Stimulated activated CD8-positive, alpha-beta memory T cell treated with anti-CD3 and anti-CD28 coated beads, Interleukin-2, amount 100 ng/mL, for 48 hours (primary cell): ENCODE results near the gene YJU2.
"Not testable (repeated sequence)": the region's sequence is repeated elsewhere in the genome, so short reads cannot be mapped to it uniquely, and the experiment has no call there.

Source experiments
- DNase-seq, 2 donors: peaks; one replicate each; pipeline ENCODE4 v3.0.0-alpha.2; 2020; ENCODE audit warnings: low read depth in 2 of 2

Gene YJU2

GRCh38 chr19:4228765-4229178 is 18.1 kb upstream of the YJU2 start:
- no peak for DNase-seq

DNA sequence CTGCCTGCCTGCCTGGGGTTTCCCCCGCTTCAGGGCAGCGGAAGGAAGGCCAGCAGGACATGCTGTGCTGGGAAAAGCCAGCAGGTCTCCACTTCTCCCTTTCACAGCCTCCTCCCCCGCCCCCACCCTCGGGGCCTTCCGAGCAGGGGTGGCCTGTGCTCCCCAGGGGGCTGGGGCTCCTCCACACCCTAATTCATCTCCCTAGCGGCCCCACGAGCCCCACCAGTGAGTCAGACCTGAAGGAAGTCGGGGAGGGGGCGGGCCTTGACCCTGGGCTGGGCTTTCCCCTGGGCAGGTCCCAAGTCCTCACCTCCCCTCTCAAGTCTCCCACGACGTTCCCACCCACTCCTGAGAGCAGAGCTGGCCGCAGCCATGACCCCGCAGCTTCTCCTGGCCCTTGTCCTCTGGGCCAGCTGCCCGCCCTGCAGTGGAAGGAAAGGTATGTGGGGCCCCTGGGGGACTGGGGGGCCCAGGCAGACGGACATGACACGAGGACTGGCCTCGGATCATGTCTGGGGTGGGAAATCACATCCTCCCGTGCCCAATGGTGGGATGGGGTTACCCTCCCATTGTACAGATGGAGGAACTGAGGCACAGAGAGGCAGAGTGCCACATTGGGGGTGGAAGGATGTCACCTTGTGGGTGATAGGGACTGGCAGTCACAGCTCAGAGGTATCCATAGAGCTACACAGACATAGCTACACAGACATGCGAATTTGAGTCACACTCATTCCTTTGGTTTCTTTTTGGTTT is 17.5 kb upstream of the YJU2 start, which contains the start of gene EBI3:
Gene EBI3 (plus strand): TSS at position 345 of the 753 bp plus-strand sequence. CDS start 28 bp downstream, at position 373.
- peak; percentile 49 to 71 for DNase-seq

- DNase-seq: not testable (repeated sequence)
Measured at GRCh38 chr19:4230237-4230636, 16.6 kb upstream of the YJU2 start.

GRCh38 chr19:4231521-4231920 is 15.4 kb upstream of the YJU2 start:
- not testable (repeated sequence) for DNase-seq

DNA sequence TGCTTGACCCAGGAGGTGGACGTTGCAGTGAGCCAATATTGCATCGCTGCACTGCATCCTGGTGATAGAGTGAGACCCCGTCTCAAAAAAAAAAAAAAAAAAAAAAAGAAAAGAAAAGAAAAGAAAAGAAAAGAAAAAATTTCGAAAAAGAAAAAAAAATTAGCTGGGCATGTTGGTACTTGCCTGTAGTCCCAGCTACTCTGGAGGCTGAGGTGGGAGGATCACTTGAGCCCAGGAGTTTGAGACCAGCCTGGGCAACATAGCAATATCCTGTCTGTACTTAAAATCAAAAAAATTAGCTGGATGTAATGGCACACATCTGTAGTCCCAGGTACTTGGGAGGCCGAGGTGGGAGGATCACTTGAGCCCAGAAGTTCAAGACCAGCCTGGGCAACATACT is 14.7 kb upstream of the YJU2 start:
- not testable (repeated sequence) for DNase-seq

DNA sequence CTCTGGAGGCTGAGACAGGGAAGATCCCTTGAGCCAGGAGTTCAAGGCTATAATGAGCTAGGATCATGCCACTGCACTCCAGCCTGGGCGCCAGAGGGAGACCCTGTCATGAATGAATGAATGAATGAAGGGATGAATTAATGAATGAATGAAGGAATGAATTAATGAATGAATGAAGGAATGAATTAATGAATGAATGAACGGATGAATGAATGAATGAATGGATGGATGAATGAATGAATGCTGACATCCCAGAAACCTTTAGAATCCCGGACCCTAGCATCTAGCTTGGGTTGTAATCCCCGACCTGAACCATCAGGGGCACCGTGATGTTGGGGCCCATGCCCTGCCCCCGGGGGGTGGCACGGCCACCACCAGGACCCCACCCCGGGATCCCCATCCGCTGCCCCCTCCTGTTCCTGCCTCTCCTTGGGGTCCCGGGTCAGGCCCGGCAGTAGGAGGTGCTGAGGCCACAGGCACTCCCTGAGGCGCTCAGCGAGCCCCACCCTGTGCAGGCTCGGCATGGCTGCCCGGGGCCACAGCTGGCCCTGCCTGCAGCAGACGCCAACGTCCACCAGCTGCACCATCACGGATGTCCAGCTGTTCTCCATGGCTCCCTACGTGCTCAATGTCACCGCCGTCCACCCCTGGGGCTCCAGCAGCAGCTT is 14.1 kb upstream of the YJU2 start:
- no peak for DNase-seq

DNA sequence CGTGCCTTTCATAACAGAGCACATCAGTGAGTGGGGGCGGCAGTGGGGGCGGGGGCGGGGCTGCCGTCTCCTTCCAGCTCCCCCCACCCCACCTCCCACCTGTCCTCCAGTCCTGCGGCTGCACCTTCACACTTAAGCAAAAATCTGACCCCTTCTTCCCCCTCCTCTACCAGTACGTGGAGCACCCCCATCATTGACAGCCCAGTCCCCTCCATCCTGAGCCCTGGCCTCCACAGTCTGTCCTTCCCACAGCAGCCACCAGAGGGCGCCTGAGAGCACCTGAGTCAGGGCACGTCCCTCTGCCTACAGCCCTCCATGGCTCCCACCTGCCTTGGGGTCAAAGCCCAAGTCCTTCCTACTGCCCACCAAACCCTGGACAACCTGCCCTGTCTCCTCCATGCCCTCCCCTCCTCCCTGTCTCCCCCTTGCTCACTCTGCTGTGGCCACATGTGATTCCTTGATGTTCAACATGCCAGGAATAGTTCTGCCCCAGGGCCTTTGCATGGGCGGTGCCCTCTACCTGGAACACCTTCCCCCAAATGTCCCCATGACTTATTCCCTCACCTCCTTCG is 13.5 kb upstream of the YJU2 start:
- DNase-seq: peak; percentile 65 to 79

- no peak for DNase-seq
Measured at GRCh38 chr19:4234142-4234861, 12.6 kb upstream of the YJU2 start.

DNA sequence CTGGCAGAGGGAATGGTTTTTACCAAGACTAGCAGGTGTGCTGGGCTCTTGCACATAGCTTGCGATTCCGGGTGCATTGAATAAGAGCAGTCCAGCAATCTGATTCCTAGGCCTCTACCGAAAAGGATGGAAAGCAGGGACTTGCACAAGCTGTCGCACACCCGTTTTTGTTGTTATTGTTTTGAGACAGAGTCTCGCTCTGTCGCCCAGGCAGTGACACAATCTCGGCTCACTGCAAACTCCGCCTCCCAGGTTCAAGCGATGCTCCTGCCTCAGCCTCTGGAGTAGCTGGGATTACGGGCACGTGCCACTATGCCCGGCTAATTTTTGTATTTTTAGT is 12.0 kb upstream of the YJU2 start:
- DNase-seq: no peak

DNA sequence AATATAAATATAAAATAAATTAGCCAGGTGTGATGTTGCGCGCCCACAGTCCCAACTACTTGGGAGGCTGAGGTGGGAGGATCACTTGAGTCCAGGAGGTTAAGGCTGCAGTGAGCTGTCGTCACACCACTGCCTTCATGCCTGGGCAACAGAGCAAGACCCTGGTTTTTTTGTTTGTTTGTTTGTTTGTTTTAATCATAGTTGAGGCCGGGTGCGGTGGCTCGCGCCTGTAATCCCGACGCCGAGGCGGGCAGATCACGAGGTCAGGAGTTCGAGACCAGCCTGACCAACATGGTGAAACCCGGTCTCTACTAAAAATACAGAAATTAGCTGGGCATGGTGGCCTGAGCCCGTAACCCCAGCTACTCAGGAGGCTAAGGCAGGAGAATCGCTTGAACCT is 9.4 kb upstream of the YJU2 start:
- not testable (repeated sequence) for DNase-seq

DNA sequence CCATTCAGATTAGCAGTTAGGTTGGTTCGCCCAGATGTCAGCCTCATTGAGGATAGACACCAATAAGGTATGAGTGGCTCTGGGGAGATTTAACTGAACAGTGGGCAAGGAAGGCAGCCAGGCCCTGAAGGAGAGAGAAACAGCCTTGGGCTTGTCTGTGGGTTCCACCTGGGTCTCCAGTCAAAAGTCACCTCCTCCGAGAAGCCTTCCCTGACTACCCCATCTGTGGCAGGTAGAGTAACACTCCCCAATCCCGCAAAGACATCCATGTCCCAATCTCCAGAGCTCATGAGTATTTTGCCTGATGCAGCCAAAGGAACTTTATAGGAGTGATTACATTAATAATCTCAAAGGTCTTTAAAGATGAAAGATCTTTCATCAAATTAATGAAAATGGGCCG is 8.0 kb upstream of the YJU2 start:
- DNase-seq: no peak

DNA sequence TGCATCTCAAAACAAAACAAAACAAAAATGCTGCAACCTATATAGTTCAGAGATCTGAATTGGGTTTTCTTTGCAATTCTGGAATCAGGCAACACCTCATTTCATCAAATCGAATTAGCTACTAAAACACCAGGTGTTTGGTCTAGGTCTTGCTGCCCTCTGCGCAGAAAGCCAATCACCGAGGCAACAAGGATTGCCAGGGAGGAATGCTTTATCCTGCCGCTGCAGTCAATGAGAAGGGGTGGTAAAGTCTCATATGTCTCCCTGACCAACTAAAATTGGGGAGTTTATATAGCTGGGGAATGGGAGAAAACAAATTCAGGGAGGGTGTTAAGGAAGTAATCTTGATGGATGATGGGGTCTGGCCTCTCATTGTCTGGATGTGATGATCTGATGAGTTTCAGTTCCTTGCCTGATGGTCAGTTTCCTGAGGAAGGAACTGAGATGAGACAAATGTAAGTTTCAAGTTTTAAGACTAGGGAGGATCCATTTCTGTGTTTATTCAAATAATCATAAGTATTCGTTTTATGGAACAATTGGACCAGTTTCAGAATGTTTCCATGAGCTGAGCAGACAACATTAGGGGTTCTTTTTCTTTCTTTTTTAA is 5.0 kb upstream of the YJU2 start:
- no peak for DNase-seq

GRCh38 chr19:4245938-4246337 is 942 bp upstream of the YJU2 start:
- DNase-seq: not testable (repeated sequence)

GRCh38 chr19:4256563-4256962 is 9.7 kb downstream of the YJU2 start:
- no peak for DNase-seq

DNA sequence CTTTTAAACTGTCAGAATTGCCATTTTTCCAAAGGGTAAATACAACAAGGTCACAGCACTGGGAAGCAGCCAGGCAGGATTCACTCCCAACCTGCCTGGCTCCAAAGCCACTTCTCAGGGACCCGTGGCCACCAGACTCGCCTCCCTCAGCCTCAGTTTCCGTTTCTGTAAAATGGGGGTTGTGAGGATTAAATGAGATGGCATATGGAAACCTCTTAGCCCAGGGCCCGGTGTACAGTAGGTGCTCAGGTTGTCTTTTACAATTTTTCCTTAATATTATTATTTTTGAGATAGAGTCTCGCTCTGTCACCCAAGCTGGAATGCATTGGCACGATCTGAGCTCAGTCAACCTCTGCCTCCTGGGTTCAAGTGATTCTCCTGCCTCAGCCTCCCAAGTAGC is 10.1 kb downstream of the YJU2 start:
- no peak for DNase-seq

DNA sequence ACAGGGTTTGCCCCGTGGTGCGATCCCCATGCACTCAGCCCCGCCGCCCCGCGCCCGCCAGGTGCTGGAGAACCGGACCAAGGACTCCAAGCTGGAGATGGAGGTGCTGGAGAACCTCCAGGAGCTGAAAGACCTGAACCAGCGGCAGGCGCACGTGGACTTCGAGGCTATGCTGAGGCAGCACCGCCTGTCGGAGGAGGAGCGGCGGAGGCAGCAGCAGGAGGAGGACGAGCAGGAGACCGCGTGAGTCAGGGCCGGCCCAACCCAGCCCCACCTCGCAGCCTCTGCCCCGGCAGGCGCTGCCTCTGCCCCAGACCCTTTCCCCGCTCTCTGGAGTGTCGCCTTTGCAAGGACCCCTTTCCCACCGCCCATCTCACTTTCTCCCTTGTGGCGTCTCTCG is 11.3 kb downstream of the YJU2 start:
- DNase-seq: no peak

DNA sequence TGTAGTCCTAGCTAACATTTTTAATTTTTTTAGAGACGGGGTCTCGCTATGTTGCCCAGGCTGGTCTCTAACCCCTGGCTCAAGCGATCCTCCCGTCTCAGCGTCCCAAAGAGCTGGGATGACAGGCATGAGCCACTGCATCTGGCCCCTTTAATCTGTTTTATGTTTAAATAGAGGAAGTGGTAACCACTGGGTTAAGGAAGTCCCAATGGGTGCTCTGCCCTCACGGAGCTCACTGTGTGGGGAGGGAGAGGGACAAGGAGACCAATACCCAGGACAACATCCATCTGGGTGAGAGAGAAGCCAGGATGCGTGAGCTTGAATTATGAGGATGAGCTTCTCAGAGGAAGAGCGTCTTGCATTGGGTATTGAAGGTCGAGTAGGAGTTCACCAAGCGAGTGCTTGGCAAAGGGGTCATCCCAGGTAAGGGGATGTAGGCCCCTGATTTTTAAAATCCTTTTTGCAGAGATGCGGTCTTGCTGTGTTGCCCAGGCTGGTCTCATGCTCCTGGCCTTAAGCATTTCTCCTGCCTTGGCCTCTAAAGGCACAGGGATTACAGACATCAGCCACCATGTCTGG is 13.8 kb downstream of the YJU2 start:
- DNase-seq: no peak

- no peak for DNase-seq
Measured at GRCh38 chr19:4264812-4265211, 17.9 kb downstream of the YJU2 start.

GRCh38 chr19:4266253-4267000 is 19.5 kb downstream of the YJU2 start:
- DNase-seq: no peak

GRCh38 chr19:4267101-4267900 is 20.4 kb downstream of the YJU2 start:
- peak; percentile 26 to 57 for DNase-seq
